Endodermal cell (in vitro differentiated cells): Measurements from ENCODE around the gene MADD. TPM values are rescaled to one million over a fixed set of nuclear protein-coding genes. Genes with fewer than 3 reads are reported as not detected.

Experiments
- DNase-seq: peaks from one replicate; pipeline ENCODE4 v3.0.0-alpha.2; 2017
- H3K27ac ChIP-seq: 2 replicates; pipeline ENCODE4 v1.5.1; 2013; ENCODE audit warnings: mild to moderate bottlenecking, low read depth, low read length, moderate library complexity
- H3K27me3 ChIP-seq: 2 replicates; pipeline ENCODE4 v1.6.1; 2013; ENCODE audit warnings: mild to moderate bottlenecking, low read length, moderate library complexity; ENCODE audit not compliant: insufficient read depth, control insufficient read depth, poor library complexity, severe bottlenecking
- H3K36me3 ChIP-seq: 2 replicates; pipeline ENCODE4 v1.7.0; 2013; ENCODE audit warnings: mild to moderate bottlenecking, low read length, moderate library complexity; ENCODE audit not compliant: control insufficient read depth, insufficient read depth
- H3K4me1 ChIP-seq: one replicate; pipeline ENCODE4 v1.7.0; 2013; ENCODE audit warnings: low read length; ENCODE audit not compliant: control insufficient read depth, insufficient read depth
- H3K4me3 ChIP-seq: 2 replicates; pipeline ENCODE4 v1.5.1; 2013; ENCODE audit warnings: mild to moderate bottlenecking, low read length, moderate library complexity
- H3K9ac ChIP-seq: 2 replicates; pipeline ENCODE4 v1.6.1; 2013; ENCODE audit warnings: mild to moderate bottlenecking, low read length, moderate library complexity; ENCODE audit not compliant: poor library complexity, severe bottlenecking; ENCODE audit errors: extremely low read depth
- H3K9me3 ChIP-seq: 2 replicates; pipeline ENCODE4 v1.6.1; 2013; ENCODE audit warnings: mild to moderate bottlenecking, low read length, moderate library complexity; ENCODE audit not compliant: control insufficient read depth
- H3K27ac Mint-ChIP-seq: 2 replicates; pipeline ENCODE4 v1.8.0; 2020; ENCODE audit warnings: mixed read lengths
- H3K27me3 Mint-ChIP-seq: 2 replicates; pipeline ENCODE4 v1.8.0; 2021; ENCODE audit warnings: mild to moderate bottlenecking, mixed read lengths; ENCODE audit not compliant: insufficient read depth
- H3K36me3 Mint-ChIP-seq: 2 replicates; pipeline ENCODE4 v1.8.0; 2020; ENCODE audit warnings: low read depth, mixed read lengths
- H3K4me1 Mint-ChIP-seq: 2 replicates; pipeline ENCODE4 v1.8.0; 2020; ENCODE audit warnings: mixed read lengths
- H3K4me3 Mint-ChIP-seq: 2 replicates; pipeline ENCODE4 v1.8.0; 2020; ENCODE audit warnings: mild to moderate bottlenecking, moderate library complexity, mixed read lengths
- H3K9me3 Mint-ChIP-seq: 2 replicates; pipeline ENCODE4 v1.8.0; 2020; ENCODE audit warnings: mild to moderate bottlenecking, mixed read lengths
- WGBS, 2 experiments: methylation state at CpG; one replicate each; pipeline versions ENCODE4 v1.1.5 to v1.1.7; 2013; ENCODE audit warnings: missing lambda C conversion rate in 2 of 2, mixed read lengths in 1 of 2; ENCODE audit not compliant: insufficient coverage in 1 of 2, insufficient read length in 1 of 2; 5-methylcytosine and 5-hydroxymethylcytosine counted together
- total RNA-seq, 2 donors: library from RNA; stranded (reverse); fragmentation: NEBNext Ultra II Directional in 1 of 2; extraction: Animal tissue kit (Norgen Biotek cat#: 25700) in 1 of 2; gene quantifications; 2 replicates in 1 of 2; 3 replicates in 1 of 2; pipeline ENCODE4 v1.2.1, GENCODE V29; 2021
- TF ChIP-seq, protein P1 (sequence below): fragments of 200-600 bp; sonication (generic); conservative IDR thresholded peaks from 2 replicates; pipeline ENCODE4 v1.5.0; 2021; ENCODE audit warnings: antibody characterized with exemption, mild to moderate bottlenecking

The MADD gene
- total RNA-seq, 2 donors from 2014 or later: 30.2 to 36.0 TPM

DNA sequence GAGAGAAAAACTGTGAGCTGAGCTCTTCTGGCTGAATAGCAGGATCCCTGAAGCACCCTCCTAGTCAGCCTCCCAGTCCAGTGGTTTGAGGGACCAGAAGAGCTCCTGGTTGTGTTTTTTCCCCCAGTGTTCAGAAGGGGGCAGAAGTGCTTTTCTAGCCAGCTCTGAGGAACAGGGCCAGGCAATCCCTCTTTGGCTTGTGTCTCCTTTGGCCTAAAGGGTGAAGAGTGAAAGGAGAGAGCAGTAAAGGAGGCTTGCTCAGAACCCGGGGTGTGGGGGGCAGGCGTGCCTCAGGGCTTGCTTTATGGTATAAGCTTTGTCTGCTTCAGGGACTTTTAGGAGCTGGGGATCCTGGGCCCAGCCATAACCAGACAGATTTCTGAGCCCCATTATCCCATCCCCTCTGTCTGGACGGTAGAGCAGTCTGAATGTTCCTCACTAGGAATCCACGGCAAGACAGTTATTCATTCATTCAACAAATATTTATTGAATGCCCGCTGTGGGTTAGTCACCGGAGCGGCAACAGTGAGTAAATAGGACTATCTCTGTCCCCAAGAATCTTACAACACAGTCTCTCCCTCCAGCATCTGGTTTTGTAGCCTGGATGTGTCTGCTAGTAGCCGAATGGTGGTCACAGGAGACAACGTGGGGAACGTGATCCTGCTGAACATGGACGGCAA lies 35.8 kb upstream of the MADD start:
- TF ChIP-seq, protein P1, sequence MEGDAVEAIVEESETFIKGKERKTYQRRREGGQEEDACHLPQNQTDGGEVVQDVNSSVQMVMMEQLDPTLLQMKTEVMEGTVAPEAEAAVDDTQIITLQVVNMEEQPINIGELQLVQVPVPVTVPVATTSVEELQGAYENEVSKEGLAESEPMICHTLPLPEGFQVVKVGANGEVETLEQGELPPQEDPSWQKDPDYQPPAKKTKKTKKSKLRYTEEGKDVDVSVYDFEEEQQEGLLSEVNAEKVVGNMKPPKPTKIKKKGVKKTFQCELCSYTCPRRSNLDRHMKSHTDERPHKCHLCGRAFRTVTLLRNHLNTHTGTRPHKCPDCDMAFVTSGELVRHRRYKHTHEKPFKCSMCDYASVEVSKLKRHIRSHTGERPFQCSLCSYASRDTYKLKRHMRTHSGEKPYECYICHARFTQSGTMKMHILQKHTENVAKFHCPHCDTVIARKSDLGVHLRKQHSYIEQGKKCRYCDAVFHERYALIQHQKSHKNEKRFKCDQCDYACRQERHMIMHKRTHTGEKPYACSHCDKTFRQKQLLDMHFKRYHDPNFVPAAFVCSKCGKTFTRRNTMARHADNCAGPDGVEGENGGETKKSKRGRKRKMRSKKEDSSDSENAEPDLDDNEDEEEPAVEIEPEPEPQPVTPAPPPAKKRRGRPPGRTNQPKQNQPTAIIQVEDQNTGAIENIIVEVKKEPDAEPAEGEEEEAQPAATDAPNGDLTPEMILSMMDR: peak; percentile 70
- peak; percentile 76 for DNase-seq
- no peaks in the 10 kb centered on the region for H3K27me3 ChIP-seq
- H3K27ac Mint-ChIP-seq: peak overlapping the region; percentile 71
- no peak overlapping the region for H3K27ac ChIP-seq
- H3K27me3 Mint-ChIP-seq: no peaks in the 10 kb centered on the region
- no peaks in the 10 kb centered on the region for H3K4me1 Mint-ChIP-seq
- no peaks in the 10 kb centered on the region for H3K9me3 ChIP-seq
- no peak overlapping the region for H3K4me3 Mint-ChIP-seq
- no peak overlapping the region for H3K9ac ChIP-seq
- H3K4me3 ChIP-seq: no peak overlapping the region
- WGBS, 2 experiments: 88 to 96% methylated on average over 11 of the region's 11 CpGs
- H3K36me3 Mint-ChIP-seq: peaks cover 17% of the 10 kb centered on the region
- H3K9me3 Mint-ChIP-seq: no peaks in the 10 kb centered on the region
- no peaks in the 10 kb centered on the region for H3K4me1 ChIP-seq
- peaks cover 13% of the 10 kb centered on the region for H3K36me3 ChIP-seq

DNA sequence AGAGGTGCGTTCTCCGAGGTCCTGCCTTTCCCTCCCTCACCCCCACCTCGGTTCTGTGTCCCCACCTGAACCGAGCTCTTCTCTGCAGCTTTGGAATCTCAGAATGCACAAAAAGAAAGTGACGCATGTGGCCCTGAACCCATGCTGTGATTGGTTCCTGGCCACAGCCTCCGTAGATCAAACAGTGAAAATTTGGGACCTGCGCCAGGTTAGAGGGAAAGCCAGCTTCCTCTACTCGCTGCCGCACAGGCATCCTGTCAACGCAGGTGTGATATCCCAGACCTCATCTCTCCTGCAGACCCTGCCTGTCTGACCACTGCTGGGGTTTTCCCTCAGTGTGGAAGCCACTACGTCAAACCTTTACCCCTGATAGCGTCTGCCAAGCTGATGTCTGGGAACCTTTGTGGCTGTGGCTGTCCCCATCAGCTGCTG lies 35.2 kb upstream of the MADD start:
- Histone ChIP-seq H3K27me3 (no peaks in the 10 kb centered on the region), H3K9ac (no peak overlapping the region), H3K27ac (no peak overlapping the region), H3K4me1 (no peaks in the 10 kb centered on the region), H3K4me3 (no peak overlapping the region), H3K36me3 (peaks cover 19% of the 10 kb centered on the region), H3K9me3 (no peaks in the 10 kb centered on the region)
- no peak overlapping the region for H3K4me3 Mint-ChIP-seq
- TF ChIP-seq, protein P1: no peak
- no peaks in the 10 kb centered on the region for H3K9me3 Mint-ChIP-seq
- no peaks in the 10 kb centered on the region for H3K27me3 Mint-ChIP-seq
- DNase-seq: no peak
- 92 to 94% methylated on average over 10 to 12 of the region's 12 CpGs for WGBS, 2 experiments
- no peaks in the 10 kb centered on the region for H3K4me1 Mint-ChIP-seq
- H3K36me3 Mint-ChIP-seq: peaks cover 22% of the 10 kb centered on the region
- peak overlapping the region; percentile 71 for H3K27ac Mint-ChIP-seq

DNA sequence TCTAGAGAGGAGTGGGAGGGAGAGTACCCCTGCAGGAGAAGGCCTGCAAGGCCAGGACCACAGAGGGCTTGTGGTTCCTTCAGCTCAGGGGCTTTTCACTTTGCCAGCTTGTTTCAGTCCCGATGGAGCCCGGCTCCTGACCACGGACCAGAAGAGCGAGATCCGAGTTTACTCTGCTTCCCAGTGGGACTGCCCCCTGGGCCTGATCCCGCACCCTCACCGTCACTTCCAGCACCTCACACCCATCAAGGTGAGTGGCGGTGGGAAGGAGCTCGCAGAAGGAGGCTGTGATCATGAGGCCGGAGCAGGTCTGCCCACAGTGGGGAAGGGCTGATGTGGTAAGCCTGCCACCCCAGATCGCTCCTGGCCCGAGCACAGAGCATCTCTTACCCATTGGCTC lies 34.8 kb upstream of the MADD start:
- TF ChIP-seq, protein P1: peak; percentile 16
- Histone ChIP-seq H3K4me1 (no peaks in the 10 kb centered on the region), H3K4me3 (no peak overlapping the region), H3K9me3 (no peaks in the 10 kb centered on the region), H3K9ac (no peak overlapping the region), H3K36me3 (peaks cover 24% of the 10 kb centered on the region), H3K27ac (no peak overlapping the region), H3K27me3 (no peaks in the 10 kb centered on the region)
- no peaks in the 10 kb centered on the region for H3K9me3 Mint-ChIP-seq
- DNase-seq: no peak
- H3K27ac Mint-ChIP-seq: no peak overlapping the region
- no peaks in the 10 kb centered on the region for H3K27me3 Mint-ChIP-seq
- H3K36me3 Mint-ChIP-seq: peaks cover 25% of the 10 kb centered on the region
- no peak overlapping the region for H3K4me3 Mint-ChIP-seq
- WGBS, 2 experiments: 97 to 100% methylated on average over 4 to 12 of the region's 12 CpGs
- H3K4me1 Mint-ChIP-seq: no peaks in the 10 kb centered on the region
